ENCODE data around the gene ABCB8. TPM values are rescaled to one million over a fixed set of nuclear protein-coding genes. Genes with fewer than 3 reads are reported as not detected.

ABCB8 gene
- total RNA-seq, 4 donors from 2014 or later = 13.2 to 33.0 (median 18.8) TPM

DNA sequence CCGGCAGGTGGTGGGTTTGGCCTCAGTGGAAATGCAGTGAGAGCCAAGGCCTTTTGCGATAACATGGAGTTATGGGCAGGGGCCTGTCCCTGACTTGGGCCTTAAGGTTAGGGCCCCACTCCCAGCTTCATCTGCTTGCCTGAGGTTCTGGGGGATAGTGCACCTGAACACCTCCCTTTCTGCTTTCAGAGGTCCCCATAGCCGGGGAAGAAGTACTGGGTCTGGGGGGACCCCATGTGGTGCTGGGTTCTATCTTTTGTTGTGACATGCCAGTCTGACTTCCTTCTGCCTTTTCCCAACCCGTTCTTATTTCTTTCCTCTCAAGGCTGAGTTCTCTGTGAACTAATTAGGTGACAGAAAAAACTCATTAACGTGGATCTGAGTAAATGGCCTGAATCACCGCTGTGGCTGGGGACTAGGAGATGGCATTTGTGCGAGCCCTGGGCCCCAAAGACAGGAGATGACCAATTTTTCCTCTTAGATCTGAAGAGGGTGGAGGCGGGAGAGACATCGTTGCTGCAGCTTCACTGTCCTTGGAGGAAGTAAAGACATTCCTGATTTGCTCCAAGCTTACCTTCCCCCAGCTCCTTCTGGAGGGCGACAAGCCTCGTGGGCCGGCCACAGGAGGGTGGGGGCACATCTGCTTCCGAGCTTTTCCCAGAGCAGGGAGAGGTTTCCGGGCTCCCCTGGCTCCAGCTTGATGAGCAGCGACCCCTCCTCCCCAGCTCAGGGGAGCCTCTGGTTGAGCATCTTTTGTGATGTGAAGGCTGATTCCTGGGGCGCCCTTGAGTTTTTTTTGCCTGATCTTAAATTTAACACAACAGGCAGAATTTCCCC is 60.0 kb downstream of the ABCB8 start:
- Histone ChIP-seq H3K27ac (peak overlapping the region; percentile 74 to 98 (median 91)), H3K36me3 (peaks cover 0 to 14% of the 10 kb centered on the region in 2 donors), H3K4me1 (peaks cover 11 to 83% (median 51%) of the 10 kb centered on the region in 3 donors), H3K4me3 (peak overlapping the region; percentile 88 to 93), H3K27me3 (no peaks in the 10 kb centered on the region), H3K9me3 (no peaks in the 10 kb centered on the region)
- no peak for ATAC-seq
- WGBS, 2 donors (ENCODE audit: low coverage in 1 of 2) = 15 to 53% methylated on average over 3 to 11 of the region's 16 CpGs
- TF ChIP-seq POLR2AphosphoS5 (IDR thresholded peaks at IDR 0.05) (no peak), EP300 (IDR thresholded peaks at IDR 0.05) (no peak), CTCF (IDR thresholded peaks at IDR 0.05) (no peak), POLR2A (IDR thresholded peaks at IDR 0.05) (no peak)

DNA sequence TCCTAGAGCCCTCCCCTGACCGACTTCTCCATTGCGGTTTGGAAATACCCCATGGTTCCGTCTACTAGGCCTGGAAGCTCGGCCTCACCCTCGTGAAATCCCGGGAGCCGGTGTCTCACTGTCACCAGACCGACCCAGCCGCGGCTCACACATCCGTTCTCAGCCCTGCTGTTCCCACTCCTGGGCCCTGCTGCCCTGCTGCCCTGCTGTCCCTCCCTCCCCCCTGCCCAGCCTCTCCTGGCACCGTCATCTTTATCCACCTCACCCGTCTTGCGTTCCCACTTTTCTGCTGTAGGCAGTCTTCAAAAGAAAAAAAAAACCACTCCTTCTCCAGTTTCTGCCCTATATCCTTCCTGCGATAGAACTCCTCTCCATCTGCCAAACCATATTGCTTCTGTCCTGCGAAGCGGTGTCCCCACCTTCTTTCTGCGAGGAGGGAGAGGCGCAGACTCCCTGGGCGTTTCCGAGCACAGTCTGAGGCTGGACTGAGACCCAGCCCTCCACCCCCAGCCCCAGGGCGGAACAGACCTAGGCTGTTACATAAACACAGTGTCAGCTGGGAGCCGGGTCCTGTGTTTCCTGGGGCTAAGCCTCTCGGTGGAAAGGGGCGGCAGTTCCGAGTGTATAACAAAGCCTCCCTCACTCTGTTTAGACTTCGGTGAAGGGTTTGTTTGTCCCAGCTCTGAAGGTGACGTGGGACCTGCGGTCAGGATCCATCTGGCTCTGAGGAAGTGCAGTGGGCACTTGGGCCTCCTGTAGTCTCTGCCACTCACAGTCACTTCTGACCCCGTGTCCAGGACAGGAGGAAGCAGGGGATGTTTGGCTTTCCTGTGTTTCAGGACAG is 60.8 kb downstream of the ABCB8 start:
- peak overlapping the region; percentile 88 to 93 for H3K4me3 ChIP-seq
- no peaks in the 10 kb centered on the region for H3K9me3 ChIP-seq
- peak; percentile 51 for ATAC-seq
- H3K36me3 ChIP-seq = peaks cover 0 to 14% of the 10 kb centered on the region in 2 donors
- 5 to 6% methylated on average over 9 to 26 of the region's 30 CpGs for WGBS, 2 donors (ENCODE audit: low coverage in 1 of 2)
- H3K4me1 ChIP-seq = peaks cover 11 to 83% (median 48%) of the 10 kb centered on the region in 3 donors
- peak overlapping the region; percentile 74 to 98 (median 91) for H3K27ac ChIP-seq
- H3K27me3 ChIP-seq = no peaks in the 10 kb centered on the region
- TF ChIP-seq POLR2A (IDR thresholded peaks at IDR 0.05) (no peak), POLR2AphosphoS5 (IDR thresholded peaks at IDR 0.05) (no peak), CTCF (IDR thresholded peaks at IDR 0.05) (no peak), EP300 (IDR thresholded peaks at IDR 0.05) (no peak)

DNA sequence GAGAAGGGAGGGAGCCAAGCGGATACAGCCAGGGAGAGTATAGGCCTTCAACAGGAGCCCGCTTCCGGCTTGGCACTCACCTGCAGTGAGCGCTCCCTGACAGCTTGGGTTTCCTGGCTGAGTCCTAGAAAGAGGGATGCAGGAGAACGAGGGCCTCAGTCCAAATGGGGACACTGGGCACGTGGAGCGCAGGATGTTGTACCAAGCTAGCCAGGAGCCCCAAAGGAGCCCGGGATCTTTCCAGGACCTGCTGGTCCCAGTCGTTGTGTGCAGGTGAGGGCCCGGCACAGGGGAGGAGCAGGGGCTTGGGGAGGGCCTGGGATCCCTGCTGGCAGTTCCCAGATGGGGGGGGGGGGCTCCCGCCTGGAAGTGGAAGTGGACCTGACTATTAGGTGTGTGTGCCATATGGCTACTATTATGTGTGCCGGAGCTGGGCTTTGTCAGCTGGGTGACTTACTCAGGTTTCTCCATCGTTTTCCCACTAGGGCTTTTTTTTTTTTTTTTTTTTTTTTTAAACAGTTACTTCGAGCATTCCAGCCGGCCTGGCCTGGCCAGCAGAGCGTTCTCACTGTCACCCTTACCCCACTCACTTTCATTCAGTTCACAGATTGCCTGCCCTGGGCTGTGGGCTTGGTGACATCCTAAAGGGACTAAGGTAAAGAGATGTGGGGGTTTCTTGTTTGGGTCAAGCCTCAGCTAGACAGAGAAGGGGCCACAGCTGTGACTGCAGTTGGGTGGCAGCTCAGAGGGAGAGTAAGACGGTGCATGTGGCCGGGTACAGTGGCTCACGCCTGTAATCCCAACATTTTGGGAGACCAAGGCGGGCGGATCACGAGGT is 61.9 kb downstream of the ABCB8 start:
- H3K4me3 ChIP-seq = peak overlapping the region in 1 of 2 donors; percentile 88
- peak overlapping the region; percentile 74 to 98 (median 91) for H3K27ac ChIP-seq
- WGBS, 2 donors (ENCODE audit: low coverage in 1 of 2) = 40 to 78% methylated on average over 3 to 14 of the region's 22 CpGs
- no peak for ATAC-seq
- H3K4me1 ChIP-seq = peaks cover 11 to 89% (median 50%) of the 10 kb centered on the region in 3 donors
- H3K36me3 ChIP-seq = peaks cover 0 to 14% of the 10 kb centered on the region in 2 donors
- H3K27me3 ChIP-seq = no peaks in the 10 kb centered on the region
- TF ChIP-seq POLR2AphosphoS5 (IDR thresholded peaks at IDR 0.05) (peak; percentile 3), EP300 (IDR thresholded peaks at IDR 0.05) (no peak), POLR2A (IDR thresholded peaks at IDR 0.05) (no peak), CTCF (IDR thresholded peaks at IDR 0.05) (no peak)
- H3K9me3 ChIP-seq = no peaks in the 10 kb centered on the region

- Histone ChIP-seq H3K4me3 (no peak overlapping the region), H3K9me3 (no peaks in the 10 kb centered on the region), H3K36me3 (peaks cover 0 to 14% of the 10 kb centered on the region in 2 donors), H3K27ac (peak overlapping the region in 3 of 4 donors; percentile 24 to 98 (median 89)), H3K27me3 (no peaks in the 10 kb centered on the region), H3K4me1 (peaks cover 11 to 88% (median 44%) of the 10 kb centered on the region in 3 donors)
- WGBS, 2 donors (ENCODE audit: low coverage in 1 of 2) = 80 to 100% methylated on average over 1 to 3 of the region's 7 CpGs
- no peak for TF ChIP-seq CTCF (IDR thresholded peaks at IDR 0.05)
- TF ChIP-seq POLR2AphosphoS5 (IDR thresholded peaks at IDR 0.05) = no peak
- no peak for TF ChIP-seq POLR2A (IDR thresholded peaks at IDR 0.05)
- no peak for ATAC-seq
Observed at GRCh38 chr7:151091003-151091402, 62.8 kb downstream of the ABCB8 start.
